HEK293T (cell line): ENCODE data around the gene VPS29.
"Not testable (repeated sequence)": the region's sequence is repeated elsewhere in the genome, so short reads cannot be mapped to it uniquely, and the experiment has no call there.

Source experiments
- LEF1 ChIP-seq: fragments of 450-650 bp; IDR thresholded peaks from 2 replicates; pipeline ENCODE4 v1.6.1; 2017; ENCODE audit warnings: mild to moderate bottlenecking, borderline replicate concordance
- ZNF384 ChIP-seq: fragments of 450-650 bp; IDR thresholded peaks from 2 replicates; pipeline ENCODE4 v1.6.1; 2016

DNA sequence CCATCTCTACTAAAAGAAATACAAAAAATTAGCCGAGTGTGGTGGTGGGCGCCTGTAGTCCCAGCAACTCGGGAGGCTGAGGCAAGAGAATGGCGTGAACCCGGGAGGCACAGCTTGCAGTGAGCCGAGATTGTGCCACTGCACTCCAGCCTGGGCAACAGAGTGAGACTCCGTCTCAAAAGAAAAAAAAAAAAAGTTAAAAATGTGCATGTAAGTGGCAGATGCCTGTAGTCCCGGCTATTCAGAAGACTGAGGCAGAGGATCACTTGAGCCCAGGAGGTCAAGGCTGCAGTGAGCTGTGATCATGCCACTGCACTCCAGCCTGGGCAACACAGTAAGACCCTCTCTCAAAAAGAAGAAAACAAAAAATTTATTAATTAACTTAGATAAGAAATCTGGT is 16.1 kb upstream of the VPS29 start:
- TF ChIP-seq ZNF384, LEF1: not testable (repeated sequence)
